Coronary artery (tissue), 2 donors: ENCODE measurements around the gene ZNF165.
"Not testable (repeated sequence)": the region's sequence is repeated elsewhere in the genome, so short reads cannot be mapped to it uniquely, and the experiment has no call there.

Experiments used
- DNase-seq: peaks from one replicate; pipeline ENCODE4 v3.0.0-alpha.2; 2017; ENCODE audit warnings: low spot score
- H3K27ac ChIP-seq, 2 donors: fragments of 200-600 bp; sonication (generic); one replicate each; pipeline ENCODE4 v1.5.1; 2016 to 2019
- H3K4me3 ChIP-seq: fragments of 200-600 bp; sonication (generic); 2 replicates; pipeline ENCODE4 v1.5.1; 2016; ENCODE audit warnings: mild to moderate bottlenecking, moderate library complexity
- CTCF ChIP-seq: fragments of 200-600 bp; sonication (generic); IDR thresholded peaks from one replicate; pipeline ENCODE4 v1.5.1; 2019; ENCODE audit warnings: antibody characterized with exemption

Gene ZNF165

GRCh38 chr6:28121876-28122275 lies 41.5 kb downstream of the ZNF165 start:
- DNase-seq = no peak
- no peak overlapping the region for H3K27ac ChIP-seq
- no peak for TF ChIP-seq CTCF
- H3K4me3 ChIP-seq = no peak overlapping the region

DNA sequence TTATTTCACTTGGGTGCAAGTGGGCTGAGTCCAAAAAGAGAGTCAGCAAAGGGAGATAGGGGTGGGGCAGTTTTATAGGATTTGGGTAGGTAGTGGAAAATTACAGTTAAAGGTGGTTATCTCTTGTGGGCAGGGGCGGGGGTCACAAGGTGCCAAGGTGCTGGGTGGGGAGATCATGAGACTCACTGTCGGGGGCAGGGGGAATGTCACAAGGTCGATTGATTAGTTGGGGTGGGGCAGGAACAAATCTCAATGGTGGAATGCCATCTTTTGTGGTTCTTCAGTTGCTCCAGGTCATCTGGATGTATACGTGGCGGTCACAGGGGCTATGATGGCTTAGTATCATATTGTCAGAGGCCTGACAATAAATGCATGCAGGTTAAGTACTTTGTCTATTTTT lies 41.9 kb downstream of the ZNF165 start:
- not testable (repeated sequence) for DNase-seq, H3K4me3 ChIP-seq, H3K27ac ChIP-seq

DNA sequence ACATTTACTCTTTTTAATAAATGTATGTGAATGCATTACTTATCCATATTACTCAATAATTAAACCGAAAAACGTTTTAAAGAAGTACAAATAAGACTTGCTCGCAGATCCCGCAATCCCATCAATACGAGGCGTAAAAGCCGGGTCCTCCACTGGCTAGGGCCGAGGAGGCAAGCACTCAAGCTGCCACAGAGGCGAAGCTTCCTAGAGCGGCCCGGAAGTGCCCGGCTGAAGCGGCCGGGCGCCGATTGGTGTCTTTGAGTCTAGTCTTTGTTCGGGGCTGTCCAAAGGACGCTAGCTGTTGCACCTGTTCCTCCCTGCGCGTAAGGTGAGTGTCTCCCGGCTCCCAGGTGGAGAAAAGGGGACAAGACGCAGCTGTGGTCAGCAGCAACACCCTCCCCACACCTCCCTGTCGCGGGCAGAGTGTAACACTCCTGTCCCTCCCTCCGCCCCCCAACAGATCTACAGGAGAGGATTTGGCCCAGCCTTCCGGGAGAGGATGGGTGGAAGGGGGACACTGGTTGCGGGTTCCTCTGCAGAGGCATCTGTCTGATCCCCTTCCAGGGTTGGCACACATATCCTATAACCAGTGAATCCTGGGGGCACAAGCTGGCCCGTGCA lies 44.1 kb downstream of the ZNF165 start, which contains the start of gene ZSCAN16:
TSS of gene ZSCAN16 (plus strand) at position 260 of the 621 bp plus-strand sequence. CDS start 835 bp downstream, outside the sequence.
- no peak for TF ChIP-seq CTCF
- H3K4me3 ChIP-seq = peak within 1 kb of the TSS; percentile 87
- DNase-seq = peak; percentile 80
- peak within 1 kb of the TSS; percentile 61 to 86 for H3K27ac ChIP-seq

GRCh38 chr6:28124971-28125353 lies 44.6 kb downstream of the ZNF165 start:
- TF ChIP-seq CTCF = no peak
- H3K27ac ChIP-seq = peak overlapping the region; percentile 61 to 86
- DNase-seq = no peak
- peak overlapping the region; percentile 87 for H3K4me3 ChIP-seq

- H3K27ac ChIP-seq = no peak overlapping the region
- TF ChIP-seq CTCF = no peak
- H3K4me3 ChIP-seq = no peak overlapping the region
- no peak for DNase-seq
These were observed 45.0 kb downstream of the ZNF165 start for GRCh38 chr6:28125401-28125800.

GRCh38 chr6:28134015-28134414 lies 53.6 kb downstream of the ZNF165 start:
- H3K27ac ChIP-seq = peak overlapping the region in 1 of 2 donors; percentile 20
- no peak for DNase-seq
- no peak overlapping the region for H3K4me3 ChIP-seq
- TF ChIP-seq CTCF = no peak

DNA sequence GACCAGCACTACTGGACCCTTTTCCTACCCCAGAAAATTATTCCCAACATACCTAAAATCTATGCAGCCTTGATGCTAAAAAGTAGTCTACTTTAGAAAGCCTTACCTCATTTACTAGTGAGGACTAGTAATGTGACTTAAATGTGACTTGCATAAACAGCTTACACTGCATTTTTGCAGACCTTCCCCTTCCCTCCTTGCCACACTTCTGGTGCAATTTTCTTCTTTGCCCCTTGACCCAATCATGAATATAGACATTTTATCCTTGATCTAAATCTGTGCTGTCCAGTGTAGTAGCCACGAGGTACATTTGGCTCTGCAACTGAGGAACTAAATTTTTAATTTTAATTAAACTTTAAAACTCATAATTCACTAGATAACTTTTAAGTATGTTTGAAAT lies 54.3 kb downstream of the ZNF165 start:
- no peak for DNase-seq
- no peak overlapping the region for H3K27ac ChIP-seq
- no peak for TF ChIP-seq CTCF
- no peak overlapping the region for H3K4me3 ChIP-seq
